Thoracic aorta (tissue), 2 donors: ENCODE measurements around the gene ANKRD45. TPM values are rescaled to one million over a fixed set of nuclear protein-coding genes. Genes with fewer than 3 reads are reported as not detected.
"Not testable (repeated sequence)": the region's sequence is repeated elsewhere in the genome, so short reads cannot be mapped to it uniquely, and the experiment has no call there.

Source experiments
- ATAC-seq: fragments of 150-250 bp; one replicate; pipeline ENCODE4 v1.8.0; 2017; ENCODE audit warnings: low read depth; ENCODE audit not compliant: insufficient number of reproducible peaks, low FRiP score
- DNase-seq: peaks from one replicate; pipeline ENCODE4 v3.0.0-alpha.2; 2020; ENCODE audit warnings: low spot score
- H3K27ac ChIP-seq, 2 donors: fragments of 200-600 bp; sonication (generic); 1 replicate in 1 of 2; 2 replicates in 1 of 2; pipeline ENCODE4 v1.5.1; 2016; ENCODE audit warnings: mild to moderate bottlenecking in 2 of 2, moderate library complexity in 2 of 2
- H3K27me3 ChIP-seq: fragments of 200-600 bp; sonication (generic); replicated peaks from 2 replicates; pipeline ENCODE4 v1.6.0; 2016; ENCODE audit warnings: mild to moderate bottlenecking; ENCODE audit not compliant: insufficient read depth
- H3K36me3 ChIP-seq: fragments of 200-600 bp; sonication (generic); one replicate; pipeline ENCODE4 v1.5.1; 2016
- H3K4me1 ChIP-seq, 2 donors: fragments of 200-600 bp; sonication (generic); 1 replicate in 1 of 2; 2 replicates in 1 of 2; pipeline versions ENCODE4 v1.5.1 to v1.6.0; 2016; ENCODE audit warnings: low read depth in 2 of 2, mild to moderate bottlenecking in 1 of 2; ENCODE audit not compliant: control insufficient read depth in 1 of 2
- H3K4me3 ChIP-seq: fragments of 200-600 bp; sonication (generic); 2 replicates; pipeline ENCODE4 v1.5.1; 2016; ENCODE audit warnings: mild to moderate bottlenecking
- H3K9me3 ChIP-seq: fragments of 200-600 bp; sonication (generic); 2 replicates; pipeline ENCODE4 v1.5.1; 2016
- CTCF ChIP-seq: fragments of 200-600 bp; sonication (generic); IDR thresholded peaks from one replicate; pipeline ENCODE4 v1.5.1; 2019; ENCODE audit warnings: antibody characterized with exemption
- total RNA-seq, 2 donors: library from RNA; depleted of rRNA; stranded (reverse); fragments of >200 nt; gene quantifications; one replicate each; pipeline versions ENCODE4 v1.1.0 to v1.2.3, GENCODE V29; 2016

ANKRD45 gene
- total RNA-seq, 2 donors from 2014 or later, result not detected

- no peak overlapping the region for H3K27ac ChIP-seq
- no peaks in the 10 kb centered on the region for H3K36me3 ChIP-seq
- ATAC-seq (no peak), DNase-seq (no peak)
- no peaks in the 10 kb centered on the region for H3K4me1 ChIP-seq
- no peaks in the 10 kb centered on the region for H3K27me3 ChIP-seq
- TF ChIP-seq CTCF, result no peak
- H3K4me3 ChIP-seq, result no peak overlapping the region
- no peaks in the 10 kb centered on the region for H3K9me3 ChIP-seq
These were observed 39.1 kb upstream of the ANKRD45 start for GRCh38 chr1:173708787-173709186.

GRCh38 chr1:173705117-173705516, 35.5 kb upstream of the ANKRD45 start:
- H3K9me3 ChIP-seq, result no peaks in the 10 kb centered on the region
- no peaks in the 10 kb centered on the region for H3K36me3 ChIP-seq
- ATAC-seq (no peak), DNase-seq (no peak)
- H3K27me3 ChIP-seq, result no peaks in the 10 kb centered on the region
- no peak overlapping the region for H3K27ac ChIP-seq
- no peaks in the 10 kb centered on the region for H3K4me1 ChIP-seq
- H3K4me3 ChIP-seq, result no peak overlapping the region
- TF ChIP-seq CTCF, result no peak

- no peak for DNase-seq
- no peak for ATAC-seq
- H3K27me3 ChIP-seq, result no peaks in the 10 kb centered on the region
- H3K9me3 ChIP-seq, result no peaks in the 10 kb centered on the region
- no peak for TF ChIP-seq CTCF
- no peaks in the 10 kb centered on the region for H3K36me3 ChIP-seq
- no peak overlapping the region for H3K27ac ChIP-seq
- H3K4me1 ChIP-seq, result no peaks in the 10 kb centered on the region
- no peak overlapping the region for H3K4me3 ChIP-seq
These were observed 33.1 kb upstream of the ANKRD45 start for GRCh38 chr1:173702736-173703135.

- H3K4me3 ChIP-seq, H3K36me3 ChIP-seq, DNase-seq, H3K9me3 ChIP-seq, H3K27ac ChIP-seq, ATAC-seq, H3K27me3 ChIP-seq, H3K4me1 ChIP-seq: not testable (repeated sequence)
These were observed 31.6 kb upstream of the ANKRD45 start for GRCh38 chr1:173701299-173701698.

GRCh38 chr1:173693238-173693637, 23.6 kb upstream of the ANKRD45 start:
- ATAC-seq, result no peak
- Histone ChIP-seq H3K4me3 (no peak overlapping the region), H3K36me3 (no peaks in the 10 kb centered on the region), H3K4me1 (no peaks in the 10 kb centered on the region), H3K27ac (no peak overlapping the region), H3K27me3 (no peaks in the 10 kb centered on the region), H3K9me3 (no peaks in the 10 kb centered on the region)
- TF ChIP-seq CTCF, result no peak
- no peak for DNase-seq

- no peak overlapping the region for H3K4me3 ChIP-seq
- no peak for DNase-seq
- no peak for ATAC-seq
- no peak for TF ChIP-seq CTCF
- no peak overlapping the region for H3K27ac ChIP-seq
- no peaks in the 10 kb centered on the region for H3K27me3 ChIP-seq
- H3K36me3 ChIP-seq, result no peaks in the 10 kb centered on the region
- no peaks in the 10 kb centered on the region for H3K4me1 ChIP-seq
- H3K9me3 ChIP-seq, result no peaks in the 10 kb centered on the region
These were observed 18.6 kb upstream of the ANKRD45 start for GRCh38 chr1:173688300-173688699.

- not testable (repeated sequence) for DNase-seq, H3K9me3 ChIP-seq, H3K36me3 ChIP-seq, H3K27ac ChIP-seq, H3K27me3 ChIP-seq, ATAC-seq, H3K4me3 ChIP-seq, H3K4me1 ChIP-seq
These were observed 15.5 kb upstream of the ANKRD45 start for GRCh38 chr1:173685121-173685520.

GRCh38 chr1:173683838-173684237, 14.2 kb upstream of the ANKRD45 start:
- H3K4me1 ChIP-seq, H3K27ac ChIP-seq, H3K27me3 ChIP-seq, H3K9me3 ChIP-seq, DNase-seq, ATAC-seq, H3K4me3 ChIP-seq, H3K36me3 ChIP-seq: not testable (repeated sequence)
